Measurements from ENCODE around the gene HOXD11. TPM values are rescaled to one million over a fixed set of nuclear protein-coding genes. Genes with fewer than 3 reads are reported as not detected.

HOXD11 gene
- total and polyA plus RNA-seq, 2 of the 13 experiments (the other 11 are each of a cell fraction or from before 2014, with no cell fraction given) = not detected

DNA sequence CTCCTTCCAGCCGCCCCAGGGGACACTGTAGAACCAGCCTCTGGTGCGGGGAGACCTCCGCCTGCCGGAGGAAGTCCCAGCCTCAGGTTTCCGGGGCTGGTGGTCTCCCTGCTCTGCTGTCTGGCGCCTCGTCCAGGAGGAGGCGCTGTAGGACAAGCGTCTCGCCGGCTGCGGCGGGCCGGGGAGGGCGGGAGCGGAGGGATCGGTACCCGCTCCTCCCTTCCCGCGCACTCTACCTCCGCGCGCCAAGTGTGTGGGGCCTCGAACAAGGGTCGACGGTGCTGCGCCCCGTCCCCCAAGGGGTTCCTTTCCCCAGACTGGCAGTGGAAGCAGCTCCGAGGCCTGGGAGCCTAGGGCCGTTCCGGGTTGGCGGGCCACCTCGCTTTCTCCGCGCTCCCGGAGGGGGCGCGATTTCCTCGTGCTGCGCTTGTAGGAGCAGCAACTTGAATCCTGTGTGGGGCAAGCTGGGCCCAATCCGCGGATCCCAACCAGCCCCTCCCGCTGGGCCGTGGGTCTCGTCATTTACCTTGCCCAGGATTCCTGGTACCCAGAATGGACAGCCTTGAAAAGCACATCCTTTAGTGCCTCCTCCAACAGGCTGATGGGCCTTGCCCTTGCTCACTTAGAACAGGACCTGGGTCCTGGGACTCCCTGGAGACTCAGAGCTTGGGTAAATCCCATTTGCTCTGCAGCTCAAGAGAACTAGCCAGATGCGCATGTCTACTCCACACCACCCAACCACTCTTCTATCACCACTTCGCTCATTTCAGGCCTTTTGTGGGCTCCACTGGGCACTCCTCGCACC is 33.6 kb downstream of the HOXD11 start (continued):
- TF ChIP-seq MBNL3 (CRISPR knock-in tag; conservative IDR thresholded peaks at IDR 0.05) (no peak), MEIS2 (CRISPR knock-in tag; IDR thresholded peaks at IDR 0.05) (peak; percentile 55; the same call in 1 of the 2 replicates), ZNF232 (CRISPR knock-in tag; IDR thresholded peaks at IDR 0.05; ENCODE audit: borderline replicate concordance) (no peak), ZBTB42 (CRISPR knock-in tag; IDR thresholded peaks at IDR 0.05) (peak; percentile 71; the same call in 1 of the 2 replicates), ARHGAP35 (CRISPR knock-in tag; IDR thresholded peaks at IDR 0.05; ENCODE audit: borderline replicate concordance) (peak; percentile 88; the same call in 1 of the 2 replicates), SAFB2 (CRISPR knock-in tag; IDR thresholded peaks at IDR 0.05; ENCODE audit: borderline replicate concordance, low read depth) (0 out of 2 replicates have a peak, but pooled peaks have one; percentile 32), ZFYVE20 (CRISPR knock-in tag; IDR thresholded peaks at IDR 0.05; ENCODE audit: borderline replicate concordance, low read depth) (0 out of 2 replicates have a peak, but pooled peaks have one; percentile 26), NCOR1 (IDR thresholded peaks at IDR 0.05; ENCODE audit: borderline replicate concordance, low read length) (no peak), ZIK1 (CRISPR knock-in tag; IDR thresholded peaks at IDR 0.05; ENCODE audit: borderline replicate concordance, low read depth) (no peak), SP5 (CRISPR knock-in tag; IDR thresholded peaks at IDR 0.05; ENCODE audit: borderline replicate concordance, low read depth) (no peak), HINFP (CRISPR knock-in tag; IDR thresholded peaks at IDR 0.05; ENCODE audit: low read depth) (peak; percentile 82; the same call in 1 of the 2 replicates), TCF7L2 (IDR thresholded peaks at IDR 0.05; ENCODE audit: low read depth, low read length) (no peak), NFE2 (CRISPR knock-in tag; IDR thresholded peaks at IDR 0.05) (no peak), ZNF557 (CRISPR knock-in tag; IDR thresholded peaks at IDR 0.05) (no peak), NR0B2 (CRISPR knock-in tag; IDR thresholded peaks at IDR 0.05) (no peak), TAF1 (CRISPR knock-in tag; IDR thresholded peaks at IDR 0.05) (no peak), CHD4 (IDR thresholded peaks at IDR 0.05; ENCODE audit: borderline replicate concordance, low read length) (no peak), ZNF512 (CRISPR knock-in tag; IDR thresholded peaks at IDR 0.05) (no peak), HDAC2 (CRISPR knock-in tag; IDR thresholded peaks at IDR 0.05) (0 out of 2 replicates have a peak, but pooled peaks have one; percentile 43), SRF (IDR thresholded peaks at IDR 0.05; ENCODE audit: low read depth, low read length) (0 out of 2 replicates have a peak, but pooled peaks have one; percentile 6), ZKSCAN1 (IDR thresholded peaks at IDR 0.05; ENCODE audit: low read length) (peak; percentile 54; the same call in 1 of the 2 replicates), ZNF552 (CRISPR knock-in tag; IDR thresholded peaks at IDR 0.05; ENCODE audit: borderline replicate concordance) (0 out of 2 replicates have a peak, but pooled peaks have one; percentile 71), MTA3 (CRISPR knock-in tag; IDR thresholded peaks at IDR 0.05) (no peak)
- TF ChIP-seq, protein P1, sequence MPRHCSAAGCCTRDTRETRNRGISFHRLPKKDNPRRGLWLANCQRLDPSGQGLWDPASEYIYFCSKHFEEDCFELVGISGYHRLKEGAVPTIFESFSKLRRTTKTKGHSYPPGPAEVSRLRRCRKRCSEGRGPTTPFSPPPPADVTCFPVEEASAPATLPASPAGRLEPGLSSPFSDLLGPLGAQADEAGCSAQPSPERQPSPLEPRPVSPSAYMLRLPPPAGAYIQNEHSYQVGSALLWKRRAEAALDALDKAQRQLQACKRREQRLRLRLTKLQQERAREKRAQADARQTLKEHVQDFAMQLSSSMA (CRISPR knock-in tag; IDR thresholded peaks at IDR 0.05) = peak; percentile 86; the same call in 1 of the 2 replicates
- TF ChIP-seq, protein P2, sequence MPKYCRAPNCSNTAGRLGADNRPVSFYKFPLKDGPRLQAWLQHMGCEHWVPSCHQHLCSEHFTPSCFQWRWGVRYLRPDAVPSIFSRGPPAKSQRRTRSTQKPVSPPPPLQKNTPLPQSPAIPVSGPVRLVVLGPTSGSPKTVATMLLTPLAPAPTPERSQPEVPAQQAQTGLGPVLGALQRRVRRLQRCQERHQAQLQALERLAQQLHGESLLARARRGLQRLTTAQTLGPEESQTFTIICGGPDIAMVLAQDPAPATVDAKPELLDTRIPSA (CRISPR knock-in tag; IDR thresholded peaks at IDR 0.05; ENCODE audit: borderline replicate concordance) = no peak
